GM12872 (cell line): ENCODE results near the gene NRSN2.

Experiments
- TF ChIP-seq, protein P1 (sequence below): IDR thresholded peaks from 3 replicates; pipeline ENCODE4 v1.5.1; 2011; ENCODE audit warnings: low read depth, mild to moderate bottlenecking, low read length, moderate library complexity; ENCODE audit not compliant: insufficient read depth

The NRSN2 gene, protein sequence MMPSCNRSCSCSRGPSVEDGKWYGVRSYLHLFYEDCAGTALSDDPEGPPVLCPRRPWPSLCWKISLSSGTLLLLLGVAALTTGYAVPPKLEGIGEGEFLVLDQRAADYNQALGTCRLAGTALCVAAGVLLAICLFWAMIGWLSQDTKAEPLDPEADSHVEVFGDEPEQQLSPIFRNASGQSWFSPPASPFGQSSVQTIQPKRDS

DNA sequence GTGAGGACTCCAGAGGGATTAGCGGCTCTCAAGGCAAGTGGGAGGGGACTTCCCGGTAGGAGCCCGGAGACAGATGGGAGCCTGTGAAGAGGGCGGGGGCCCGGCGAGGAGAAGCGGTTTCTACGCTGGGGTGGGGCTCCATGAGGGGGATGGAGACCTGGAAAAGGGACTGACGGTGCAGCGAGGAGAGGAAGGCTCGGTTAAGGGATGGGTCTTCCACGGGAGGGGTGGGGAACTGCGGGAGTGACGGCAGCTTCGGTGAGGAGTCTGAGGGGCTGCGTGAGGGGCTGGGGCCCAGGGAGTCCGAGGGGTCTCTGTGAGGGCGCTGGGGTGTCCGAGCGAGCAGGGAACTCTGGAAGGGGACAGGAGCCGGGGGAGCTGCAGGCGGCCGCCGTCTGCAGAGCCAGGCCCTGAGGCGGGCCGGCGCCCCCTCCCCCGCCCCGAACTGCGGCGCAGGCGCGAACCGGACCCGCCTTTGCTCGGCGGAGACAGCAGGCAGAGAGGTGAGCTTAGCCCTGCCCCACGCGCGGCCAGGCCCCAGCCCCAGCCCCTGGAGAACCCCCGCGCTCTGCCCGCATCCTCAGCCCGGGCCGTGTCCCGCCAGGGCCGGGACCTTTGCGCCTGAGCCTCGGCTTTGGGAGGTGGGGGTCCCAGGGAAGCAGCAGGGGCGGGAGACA is at the start of gene NRSN2:
TSS of gene NRSN2 (plus strand) at position 472 of the 677 bp plus-strand sequence. CDS start 2,533 bp downstream, outside the sequence.
- TF ChIP-seq, protein P1, sequence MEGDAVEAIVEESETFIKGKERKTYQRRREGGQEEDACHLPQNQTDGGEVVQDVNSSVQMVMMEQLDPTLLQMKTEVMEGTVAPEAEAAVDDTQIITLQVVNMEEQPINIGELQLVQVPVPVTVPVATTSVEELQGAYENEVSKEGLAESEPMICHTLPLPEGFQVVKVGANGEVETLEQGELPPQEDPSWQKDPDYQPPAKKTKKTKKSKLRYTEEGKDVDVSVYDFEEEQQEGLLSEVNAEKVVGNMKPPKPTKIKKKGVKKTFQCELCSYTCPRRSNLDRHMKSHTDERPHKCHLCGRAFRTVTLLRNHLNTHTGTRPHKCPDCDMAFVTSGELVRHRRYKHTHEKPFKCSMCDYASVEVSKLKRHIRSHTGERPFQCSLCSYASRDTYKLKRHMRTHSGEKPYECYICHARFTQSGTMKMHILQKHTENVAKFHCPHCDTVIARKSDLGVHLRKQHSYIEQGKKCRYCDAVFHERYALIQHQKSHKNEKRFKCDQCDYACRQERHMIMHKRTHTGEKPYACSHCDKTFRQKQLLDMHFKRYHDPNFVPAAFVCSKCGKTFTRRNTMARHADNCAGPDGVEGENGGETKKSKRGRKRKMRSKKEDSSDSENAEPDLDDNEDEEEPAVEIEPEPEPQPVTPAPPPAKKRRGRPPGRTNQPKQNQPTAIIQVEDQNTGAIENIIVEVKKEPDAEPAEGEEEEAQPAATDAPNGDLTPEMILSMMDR: no peak

DNA sequence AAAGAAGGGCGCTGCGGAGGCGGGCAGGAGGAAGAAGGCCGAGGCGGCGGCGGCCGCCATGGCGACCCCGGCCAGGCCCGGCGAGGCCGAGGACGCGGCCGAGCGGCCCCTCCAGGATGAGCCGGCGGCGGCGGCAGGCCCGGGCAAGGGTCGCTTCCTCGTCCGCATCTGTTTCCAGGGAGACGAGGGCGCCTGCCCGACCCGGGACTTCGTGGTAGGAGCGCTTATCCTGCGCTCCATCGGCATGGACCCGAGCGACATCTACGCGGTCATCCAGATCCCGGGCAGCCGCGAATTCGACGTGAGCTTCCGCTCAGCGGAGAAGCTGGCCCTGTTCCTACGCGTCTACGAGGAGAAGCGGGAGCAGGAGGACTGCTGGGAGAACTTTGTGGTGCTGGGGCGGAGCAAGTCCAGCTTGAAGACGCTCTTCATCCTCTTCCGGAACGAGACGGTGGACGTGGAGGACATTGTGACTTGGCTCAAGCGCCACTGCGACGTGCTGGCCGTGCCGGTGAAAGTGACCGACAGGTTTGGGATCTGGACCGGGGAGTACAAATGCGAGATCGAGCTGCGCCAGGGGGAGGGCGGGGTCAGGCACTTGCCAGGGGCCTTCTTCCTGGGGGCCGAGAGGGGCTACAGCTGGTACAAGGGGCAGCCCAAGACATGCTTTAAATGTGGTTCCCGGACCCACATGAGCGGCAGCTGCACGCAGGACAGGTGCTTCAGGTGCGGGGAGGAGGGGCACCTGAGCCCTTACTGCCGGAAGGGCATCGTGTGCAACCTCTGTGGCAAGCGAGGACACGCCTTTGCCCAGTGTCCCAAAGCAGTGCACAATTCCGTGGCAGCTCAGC is 48.8 kb upstream of the NRSN2 start:
- TF ChIP-seq, protein P1: no peak

DNA sequence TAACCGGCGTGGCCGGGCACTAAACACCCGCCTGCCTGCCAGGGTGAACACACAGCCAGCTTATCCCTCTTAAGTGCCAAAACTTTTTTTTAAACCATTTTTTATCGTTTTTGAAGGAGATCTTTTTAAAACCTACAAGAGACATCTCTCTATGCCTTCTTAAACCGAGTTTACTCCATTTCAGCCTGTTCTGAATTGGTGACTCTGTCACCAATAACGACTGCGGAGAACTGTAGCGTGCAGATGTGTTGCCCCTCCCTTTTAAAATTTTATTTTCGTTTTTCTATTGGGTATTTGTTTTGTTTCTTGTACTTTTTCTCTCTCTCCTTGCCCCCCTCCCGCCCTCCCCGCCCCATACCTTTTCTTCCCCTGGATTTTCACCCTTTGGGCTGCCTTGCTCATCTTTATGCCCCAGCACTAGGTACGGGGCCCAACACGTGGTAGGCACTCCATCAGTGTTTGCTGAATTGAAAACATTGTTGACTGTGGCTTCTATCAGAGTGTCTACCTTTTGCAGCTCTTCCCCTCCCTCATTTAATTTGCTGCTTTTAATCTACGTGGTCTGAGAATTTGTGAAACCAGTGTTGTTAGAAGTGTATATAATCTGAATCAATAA is 48.0 kb upstream of the NRSN2 start:
- TF ChIP-seq, protein P1: no peak

DNA sequence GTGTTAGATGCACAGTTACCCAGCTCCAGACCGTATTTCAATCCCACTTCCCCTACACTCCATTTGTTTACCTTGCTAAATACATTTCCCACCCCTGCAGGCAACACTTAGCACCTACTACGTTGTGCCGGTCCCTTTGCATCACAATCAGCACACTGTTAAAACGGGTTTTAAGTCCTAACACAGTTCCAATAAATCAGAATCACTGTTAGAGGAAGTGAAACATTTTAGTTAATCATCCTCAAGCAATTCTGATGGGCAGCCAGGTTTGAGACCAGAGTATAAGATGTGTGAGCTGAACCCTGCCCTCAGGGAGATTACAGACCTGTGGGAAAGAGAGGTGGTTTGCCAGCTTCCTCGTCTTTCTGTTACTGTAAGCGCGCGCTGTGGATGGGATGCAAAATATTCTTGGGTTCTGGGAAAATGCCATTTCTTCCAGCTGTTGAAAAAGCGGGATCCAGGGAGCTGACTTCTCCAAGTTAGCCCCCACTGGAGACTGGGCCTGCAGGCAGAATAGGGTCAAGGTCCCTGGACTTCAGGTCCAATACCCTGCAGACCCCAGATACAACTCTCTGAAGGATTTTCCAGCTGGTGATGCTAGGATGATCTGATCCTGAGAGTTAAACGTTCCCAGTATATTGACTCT is 46.4 kb upstream of the NRSN2 start:
- TF ChIP-seq, protein P1: no peak

DNA sequence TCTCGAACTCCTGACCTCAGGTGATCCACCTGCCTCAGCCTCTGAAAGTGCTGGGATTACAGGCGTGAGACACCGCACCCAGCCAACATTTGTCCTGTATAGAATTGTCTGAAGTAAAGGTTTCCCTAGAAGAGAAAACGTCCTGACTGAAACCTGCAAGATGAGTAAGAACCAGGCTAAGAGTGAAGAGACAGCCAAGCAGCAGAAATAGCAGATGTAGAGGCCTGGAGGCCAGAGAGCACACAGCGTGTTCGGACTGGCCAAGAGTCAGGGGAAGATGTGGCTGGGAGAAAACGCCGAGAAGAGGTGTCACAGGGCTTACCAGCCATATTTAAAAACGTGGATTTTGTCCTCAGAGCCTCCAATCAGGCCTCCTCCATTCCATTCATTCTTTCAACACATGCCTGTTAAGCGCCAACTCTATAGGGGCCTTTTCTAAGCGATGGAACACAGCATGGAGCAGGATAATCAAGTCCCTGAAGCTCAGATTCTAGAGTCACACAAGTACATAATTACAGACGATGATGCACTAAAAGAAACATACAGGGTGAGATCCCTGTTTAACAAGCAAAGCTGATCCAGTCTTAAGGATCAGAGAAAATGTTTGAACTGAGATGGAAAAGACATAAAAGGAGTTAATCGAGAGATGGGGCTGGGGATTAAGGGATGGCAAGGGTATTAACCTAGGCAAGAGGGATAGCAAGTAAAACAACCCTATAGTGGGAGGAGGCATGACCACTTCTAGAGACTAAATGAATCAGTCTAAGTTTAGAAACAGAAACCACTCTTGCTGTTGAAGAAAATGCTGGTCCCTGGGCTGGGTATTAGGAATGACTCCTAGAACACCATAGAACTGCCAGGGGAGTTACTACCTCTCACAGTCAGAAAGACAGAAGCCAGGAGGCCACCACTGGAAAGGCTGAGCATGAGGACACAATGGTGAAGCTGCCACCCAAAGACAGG is 44.7 kb upstream of the NRSN2 start:
- TF ChIP-seq, protein P1: no peak

DNA sequence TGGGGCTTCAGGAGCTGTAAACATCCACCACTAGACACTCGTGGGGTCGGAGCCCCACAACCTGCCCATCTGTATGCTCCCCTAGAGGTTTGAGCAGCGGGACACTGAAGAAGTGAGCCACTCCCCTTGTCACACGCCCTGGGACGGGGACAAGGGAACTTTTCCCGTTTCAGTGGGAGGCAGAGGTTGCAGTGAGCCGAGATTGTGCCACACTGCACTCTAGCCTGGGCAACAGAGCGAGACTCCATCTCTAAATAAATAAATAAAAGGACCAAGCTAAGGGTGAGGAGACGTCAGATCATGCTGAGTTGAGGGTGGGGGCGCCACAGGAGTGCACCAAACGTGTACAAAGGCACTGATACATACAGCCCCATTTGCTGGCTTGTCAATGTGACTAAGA is 41.2 kb upstream of the NRSN2 start:
- TF ChIP-seq, protein P1: no peak
